HG03039 (cell line): ENCODE data around the gene NUBP1.
A peak's percentile ranks its signal among the peaks of the same experiment; 100 is the strongest.

Experiments used
- ATAC-seq: cut with Tn5 transposase; IDR thresholded peaks from one replicate; pipeline ENCODE4 v1.9.1; 2021; ENCODE audit warnings: mild to moderate bottlenecking, moderate library complexity; ENCODE audit not compliant: unreplicated experiment

The NUBP1 gene

DNA sequence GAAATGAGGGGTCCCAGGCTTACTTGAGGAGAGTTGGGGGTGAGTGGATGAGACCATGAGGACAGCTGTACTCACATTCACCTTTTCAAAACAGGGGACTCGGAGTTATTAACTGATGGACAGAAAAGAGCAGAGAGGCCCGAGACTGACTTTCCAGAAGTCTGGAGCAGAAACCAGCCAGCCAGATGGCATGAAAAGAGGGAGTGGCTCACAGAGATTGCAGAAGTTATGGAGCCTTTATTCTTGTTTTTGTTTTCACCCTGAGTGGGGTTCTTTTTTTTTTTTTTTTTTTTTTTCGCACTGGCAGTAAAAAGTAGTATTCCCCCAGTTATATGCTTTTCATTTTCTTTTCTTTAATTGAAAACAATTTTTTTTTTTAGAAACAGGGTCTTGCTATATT is 56.1 kb downstream of the NUBP1 start:
- ATAC-seq, result no peak

DNA sequence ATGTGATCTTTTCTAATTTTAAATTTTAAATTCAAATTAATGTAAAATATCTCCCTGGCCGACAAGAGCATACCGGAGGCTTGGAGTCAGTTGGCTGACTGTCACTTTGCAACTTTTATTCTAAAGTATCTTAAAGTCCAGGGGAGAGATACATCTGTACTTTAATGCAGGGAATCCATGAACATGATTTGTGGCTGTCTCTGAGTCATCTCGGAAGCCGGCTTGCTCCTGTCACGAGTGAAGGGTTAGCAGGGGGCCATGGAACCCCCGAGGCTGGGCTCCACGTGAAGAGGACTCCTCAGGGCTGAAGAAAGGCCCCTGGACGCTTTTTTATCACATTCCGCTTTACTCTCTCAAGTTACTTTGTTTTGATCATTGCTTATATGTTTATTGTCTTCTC is 61.7 kb downstream of the NUBP1 start:
- ATAC-seq, result no peak

DNA sequence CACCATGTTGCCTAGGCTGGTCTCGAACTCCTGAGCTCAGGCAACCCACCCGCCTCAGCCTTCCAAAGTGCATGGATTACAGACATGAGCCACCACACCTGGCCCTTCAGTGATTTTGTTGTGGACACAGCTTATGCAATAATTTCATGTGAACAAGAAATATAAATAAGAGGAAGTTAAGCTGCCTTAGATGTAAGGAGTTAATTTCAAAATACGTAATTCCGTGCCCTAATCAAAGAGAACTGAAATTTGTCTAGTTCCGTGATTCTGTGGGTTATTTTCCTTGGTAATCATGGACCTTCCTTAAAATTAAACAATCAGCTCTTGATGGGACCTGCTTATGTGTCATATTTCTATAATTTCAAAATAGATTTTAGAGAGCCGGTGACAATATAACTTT is 63.1 kb downstream of the NUBP1 start:
- no peak for ATAC-seq

DNA sequence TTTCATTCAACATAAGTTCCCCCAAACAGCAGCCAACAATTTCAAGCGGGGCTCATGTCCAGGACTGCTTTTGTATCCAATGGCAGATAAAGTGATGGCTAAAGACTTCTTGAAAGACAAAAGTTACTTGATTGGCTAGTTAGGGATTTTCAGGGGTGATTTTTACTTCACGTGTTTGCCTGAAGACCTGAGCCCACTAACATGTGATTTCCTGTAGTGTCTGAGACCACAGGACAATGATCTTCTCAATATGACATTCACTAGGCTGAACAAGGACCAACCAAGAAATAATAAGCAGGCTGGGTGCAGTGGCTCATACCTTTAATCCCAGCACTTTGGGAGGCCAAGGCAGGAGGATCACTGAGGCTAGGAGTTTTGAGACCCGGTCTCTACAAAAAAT is 64.6 kb downstream of the NUBP1 start:
- no peak for ATAC-seq

DNA sequence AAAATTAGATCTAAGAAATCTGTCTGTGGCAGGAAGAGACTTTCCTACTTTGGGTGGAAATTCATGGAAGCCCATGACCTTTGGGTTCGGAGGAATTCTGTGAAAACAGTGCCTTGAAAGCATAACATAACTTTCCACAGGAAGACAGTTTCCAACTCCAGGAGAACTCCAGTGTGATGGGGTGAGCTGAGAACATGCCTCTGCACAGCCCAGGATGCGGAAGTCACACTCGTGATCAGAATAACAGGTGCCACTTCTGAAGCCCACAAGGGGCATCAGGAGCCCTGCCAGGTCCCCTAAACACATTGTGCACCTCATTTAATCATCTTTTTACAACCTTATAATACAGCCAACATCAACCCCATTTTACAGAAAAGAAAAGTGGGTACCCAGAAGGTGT is 65.2 kb downstream of the NUBP1 start:
- no peak for ATAC-seq

DNA sequence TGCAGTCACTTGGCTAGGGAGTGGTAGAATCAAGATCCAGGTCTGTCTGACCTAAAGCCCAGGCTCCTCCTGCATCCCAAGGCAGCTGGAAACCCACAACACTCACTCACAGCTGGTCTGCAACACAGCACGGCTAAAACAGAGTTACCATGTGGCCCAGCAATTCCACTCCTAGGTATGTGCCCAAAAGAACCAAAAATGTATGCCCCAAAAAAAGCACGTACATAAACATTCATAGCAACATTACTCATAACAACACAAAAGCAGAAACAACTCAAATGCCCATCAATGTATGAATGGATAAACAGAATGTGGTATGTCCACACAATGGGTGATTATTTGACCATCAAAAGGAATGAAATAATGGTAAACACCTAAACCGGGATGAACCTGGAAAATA is 66.1 kb downstream of the NUBP1 start:
- ATAC-seq, result no peak

DNA sequence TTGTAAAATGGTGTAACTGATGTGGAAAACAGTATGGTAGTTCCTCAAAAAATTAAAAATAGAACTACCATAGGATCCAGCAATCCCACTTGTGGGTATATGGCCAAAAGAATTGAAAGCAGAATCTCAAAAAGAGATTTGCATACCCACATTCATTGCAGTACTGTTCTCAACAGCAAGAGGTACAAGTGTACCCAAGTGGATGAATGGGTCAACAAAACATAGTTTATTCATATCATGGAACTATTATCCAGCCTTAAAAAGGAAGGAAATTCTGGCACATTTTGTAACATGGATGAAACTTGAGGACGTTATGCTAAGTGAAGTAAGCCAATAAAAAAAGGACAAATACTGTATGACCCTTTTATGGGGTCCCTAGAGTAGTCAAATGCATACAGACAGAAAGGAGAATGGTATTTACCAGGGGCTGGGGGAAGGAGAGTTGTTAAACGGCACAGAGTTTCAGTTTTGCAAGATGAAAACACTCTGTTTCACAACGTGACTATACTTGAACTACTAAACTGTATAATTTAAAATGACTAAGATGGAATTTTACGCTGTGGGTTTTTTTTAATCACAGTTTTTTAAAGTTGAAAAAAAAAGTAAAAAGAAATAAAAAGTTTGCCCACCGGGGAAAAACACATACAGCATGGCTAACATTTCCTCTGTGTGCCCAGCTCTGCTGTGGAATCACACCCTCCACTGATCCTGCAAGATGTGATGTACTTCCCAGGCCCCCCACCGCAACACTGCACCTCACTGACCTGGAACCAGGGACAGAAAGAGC is 68.9 kb downstream of the NUBP1 start:
- peak; percentile 70 for ATAC-seq

DNA sequence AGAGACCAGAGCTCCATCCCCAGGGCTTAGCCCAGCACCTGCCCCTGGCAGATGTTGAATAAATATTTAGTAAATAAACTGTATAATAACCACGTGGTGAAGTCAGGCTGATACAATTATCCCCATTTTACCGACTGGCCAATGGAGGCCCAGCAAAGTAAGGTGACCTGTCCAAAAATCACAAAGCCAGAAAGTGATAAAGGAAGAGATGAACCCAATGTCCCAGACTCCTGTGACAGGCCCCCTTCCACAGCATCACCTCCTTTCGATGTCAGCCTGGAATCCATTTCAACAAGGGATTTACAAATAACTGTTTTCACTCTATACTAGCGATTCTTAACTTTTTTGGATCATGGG is 69.4 kb downstream of the NUBP1 start:
- ATAC-seq, result no peak

DNA sequence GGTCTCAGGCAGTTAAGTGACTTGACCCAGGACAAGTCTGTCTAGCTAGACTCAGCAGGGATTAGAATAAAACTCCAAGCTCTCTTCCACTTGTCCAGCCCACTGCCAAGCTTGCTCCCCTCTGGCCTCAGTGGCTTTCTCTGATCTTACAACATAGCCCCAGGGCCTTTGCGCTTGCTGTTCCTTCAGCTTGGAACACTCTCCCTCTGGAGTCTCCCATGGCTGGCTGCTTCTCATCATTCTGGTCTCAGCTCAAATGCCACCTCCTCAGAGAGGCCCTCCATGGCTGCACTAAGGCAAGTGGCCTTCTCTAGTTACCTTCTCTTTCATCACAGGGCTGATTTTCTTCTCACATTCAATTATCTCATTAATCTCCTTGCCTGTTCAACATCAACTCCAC is 73.9 kb downstream of the NUBP1 start:
- ATAC-seq, result no peak

DNA sequence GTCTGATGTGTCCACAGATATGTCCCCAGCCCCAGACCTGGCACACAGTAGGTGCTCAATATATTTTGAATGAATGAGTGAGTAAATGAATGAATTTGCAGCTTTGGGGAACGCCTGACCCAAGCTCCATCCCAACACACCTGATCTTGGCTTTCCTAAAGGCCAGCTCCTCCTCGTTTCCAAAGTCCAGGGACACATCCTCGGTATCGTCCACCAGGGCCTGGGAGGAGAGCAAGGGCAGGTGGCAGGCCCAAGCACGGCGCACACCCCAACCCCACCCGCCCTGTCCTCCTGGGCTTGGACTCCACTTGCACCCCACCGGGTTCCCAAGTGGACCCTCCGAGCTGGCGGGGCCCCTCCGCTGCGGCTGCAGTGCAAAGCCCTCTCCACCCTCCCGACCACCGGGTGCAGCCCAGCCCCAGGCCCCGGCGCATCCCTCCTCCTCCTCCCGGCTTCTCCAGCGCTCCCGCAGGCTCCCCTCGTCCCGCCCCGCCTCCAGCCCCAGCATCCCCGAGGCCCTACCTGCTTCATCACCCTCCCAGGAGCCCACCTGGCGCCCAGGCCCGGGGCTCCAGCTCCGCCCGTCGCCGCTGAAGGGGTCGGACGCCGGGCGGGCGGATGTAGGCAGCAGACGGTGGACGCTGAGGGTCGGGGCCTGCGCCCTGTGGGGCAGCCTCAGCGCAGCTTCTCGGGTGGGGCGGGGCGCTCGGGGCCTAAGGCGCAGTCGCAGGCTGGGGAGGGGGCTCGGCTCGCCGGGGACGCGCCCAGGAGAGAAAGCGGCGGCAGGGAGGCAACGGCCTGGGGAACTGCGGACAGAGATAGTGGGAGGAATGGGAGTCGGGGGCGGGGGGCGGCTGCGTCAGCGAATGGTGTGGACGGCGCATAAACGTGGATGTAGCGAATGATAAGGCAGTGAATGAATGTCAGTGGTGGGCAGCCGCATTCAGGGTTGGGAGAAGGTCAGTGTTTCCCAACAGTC is 74.6 kb downstream of the NUBP1 start, which contains the start of gene TVP23A:
TVP23A (minus strand) TSS at position 832 of the 979 bp plus-strand sequence; CDS start at position 531, 301 bp downstream.
- no peak for ATAC-seq
